GM10847 (cell line): ENCODE data around the gene PLSCR1.

ENCODE experiments used
- POLR2A ChIP-seq: IDR thresholded peaks from 2 replicates; pipeline ENCODE4 v1.6.1; 2011; ENCODE audit not compliant: insufficient read length; ENCODE audit errors: extremely low read depth

PLSCR1 gene

DNA sequence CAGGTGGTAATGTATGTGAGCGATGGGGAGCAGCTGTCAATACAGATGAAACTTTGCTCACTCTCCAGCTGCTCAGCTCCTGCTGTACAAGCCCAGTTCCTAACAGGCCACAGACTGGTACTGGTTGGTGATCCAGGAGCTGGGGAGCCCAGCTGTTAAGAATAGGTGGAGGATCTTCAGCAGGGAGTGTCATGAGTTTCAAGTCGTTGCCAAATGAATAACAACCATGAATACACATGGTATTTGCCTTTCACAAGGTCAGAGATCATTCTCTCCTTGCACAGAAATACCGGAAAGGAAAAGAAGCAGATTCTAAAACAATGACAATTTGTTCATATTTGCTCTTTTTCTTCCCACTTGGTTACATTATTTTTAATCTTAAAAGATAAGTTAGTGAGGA is 5.1 kb downstream of the PLSCR1 start:
- no peak for TF ChIP-seq POLR2A

DNA sequence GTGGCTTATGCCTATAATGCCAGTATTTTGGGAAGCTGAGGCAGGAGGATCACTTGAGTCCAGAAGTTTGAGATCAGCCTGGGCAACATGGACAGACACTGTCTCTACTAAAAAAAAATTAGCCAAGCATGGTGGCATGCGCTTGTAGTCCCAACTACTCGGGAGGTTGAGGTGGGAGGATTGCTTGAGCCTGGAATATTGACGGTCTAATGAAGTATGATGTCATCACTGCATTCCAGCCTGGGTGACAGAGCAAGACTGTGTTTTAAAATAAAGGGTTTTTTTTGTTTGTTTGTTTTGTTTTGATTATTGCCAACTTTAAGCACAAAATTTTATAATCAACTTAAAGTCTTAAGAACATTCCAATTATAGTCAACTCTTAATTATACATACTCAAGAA is 6.8 kb downstream of the PLSCR1 start:
- TF ChIP-seq POLR2A = no peak

DNA sequence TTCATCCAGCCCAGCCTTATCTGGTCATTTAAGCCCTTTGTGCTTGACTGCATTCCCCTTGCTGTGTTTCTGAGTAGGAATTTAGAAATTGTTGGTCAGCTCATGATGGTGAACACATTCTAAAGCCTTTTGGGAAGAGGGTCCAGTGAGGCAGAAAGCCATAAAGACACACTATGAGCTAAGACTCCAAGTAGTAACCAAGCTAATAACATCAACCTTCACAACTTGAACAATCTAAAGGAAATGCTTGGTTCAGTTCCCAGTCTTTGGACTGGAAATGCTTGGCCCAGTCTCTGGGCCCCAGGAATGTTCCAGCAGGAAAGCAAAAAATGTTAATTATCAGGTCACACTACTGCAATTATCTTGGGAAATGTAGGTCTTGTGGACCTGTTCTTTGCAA is 7.7 kb downstream of the PLSCR1 start:
- TF ChIP-seq POLR2A = no peak

DNA sequence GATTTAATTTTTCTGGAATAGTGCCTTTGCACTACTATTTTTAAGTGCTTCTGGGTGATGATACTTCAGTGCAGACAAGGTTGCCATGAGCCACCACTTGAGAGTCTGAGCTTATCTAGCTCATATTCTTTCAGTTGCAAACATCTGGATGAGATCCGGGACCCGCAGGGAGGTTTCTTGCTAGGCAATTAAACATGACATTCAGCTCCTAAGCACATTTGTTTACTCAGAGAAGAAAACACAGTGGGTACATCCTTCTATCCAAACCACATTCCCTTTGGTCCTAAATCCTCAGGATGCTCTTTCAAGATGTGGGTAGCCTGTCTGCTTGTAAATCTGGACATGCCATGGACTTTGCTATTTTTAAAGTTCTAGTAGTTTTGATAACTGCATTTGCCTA is 12.0 kb downstream of the PLSCR1 start:
- TF ChIP-seq POLR2A = no peak

DNA sequence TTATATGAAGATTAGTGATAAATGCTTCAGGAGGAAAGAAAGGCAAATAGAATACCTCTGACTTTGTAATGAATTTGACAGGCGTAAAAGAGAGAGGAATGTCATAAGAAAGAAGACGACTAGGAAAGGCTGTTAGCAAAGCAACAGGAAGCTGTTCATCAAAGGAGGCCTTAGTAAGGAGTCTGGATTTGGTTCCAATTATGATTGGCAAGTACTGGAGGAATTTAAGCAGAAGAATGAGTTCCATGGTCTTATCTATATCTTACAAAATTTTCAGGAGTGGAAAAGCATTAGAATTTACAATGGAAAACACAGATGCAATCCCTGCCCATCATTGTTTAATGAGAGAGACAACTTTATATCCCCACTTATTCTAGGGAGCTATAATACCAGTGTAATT is 13.8 kb downstream of the PLSCR1 start:
- TF ChIP-seq POLR2A = no peak

DNA sequence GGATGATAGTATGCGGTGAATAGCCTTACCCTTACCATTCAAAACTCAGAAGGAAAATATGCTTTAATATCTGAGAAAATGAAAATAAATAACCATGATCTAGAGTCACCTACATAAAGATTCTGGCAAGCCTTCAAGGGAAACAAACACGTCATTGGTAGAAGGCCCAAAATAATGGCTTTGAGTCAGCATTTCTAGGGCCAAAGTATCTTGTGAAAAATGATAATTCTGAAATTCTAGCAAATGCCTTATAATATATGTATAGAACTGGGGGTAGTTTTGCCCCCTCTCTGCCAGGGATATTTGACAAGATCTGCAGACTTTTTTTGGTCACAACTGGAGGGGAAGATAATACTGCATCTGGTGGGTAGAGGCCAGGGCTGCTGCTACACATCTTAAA is 15.4 kb downstream of the PLSCR1 start:
- TF ChIP-seq POLR2A = no peak

DNA sequence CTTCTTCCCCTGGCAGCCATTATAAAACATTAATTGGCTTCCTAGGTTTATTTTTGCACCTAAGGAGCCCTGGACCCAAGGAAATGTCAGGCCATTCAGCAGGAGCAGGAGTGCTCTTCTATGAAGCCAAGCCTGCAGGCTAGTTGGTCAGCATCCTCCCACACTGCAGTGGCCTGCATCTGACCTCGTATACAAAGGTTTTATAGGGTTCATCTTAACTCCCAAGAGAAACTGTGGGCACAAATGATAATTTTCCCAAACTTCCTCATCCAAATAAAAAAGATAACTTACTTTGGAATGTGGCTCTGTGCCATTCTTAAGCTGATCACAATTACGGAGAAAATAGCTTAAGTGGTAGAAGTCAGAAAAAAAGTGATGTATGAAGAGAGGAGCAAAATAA is 19.4 kb downstream of the PLSCR1 start:
- TF ChIP-seq POLR2A = no peak

DNA sequence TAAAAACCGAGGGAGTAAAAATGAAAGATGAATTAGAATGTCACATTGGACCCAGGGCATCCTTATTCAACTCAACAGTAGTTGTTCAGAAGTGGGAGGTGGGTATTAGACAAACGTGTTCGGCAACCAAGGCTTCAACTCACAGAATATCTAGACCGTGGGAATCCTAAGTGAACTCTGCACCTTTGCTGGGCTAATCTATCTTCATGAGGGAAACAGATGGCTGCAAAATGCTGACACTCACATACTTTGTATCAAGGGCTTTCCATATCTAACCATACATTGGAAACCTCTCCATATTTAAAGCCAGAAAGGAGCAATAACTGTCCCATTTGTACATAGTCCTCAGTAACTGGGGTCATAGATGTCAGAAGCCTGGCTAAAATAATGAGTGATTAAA is 20.9 kb downstream of the PLSCR1 start:
- no peak for TF ChIP-seq POLR2A

DNA sequence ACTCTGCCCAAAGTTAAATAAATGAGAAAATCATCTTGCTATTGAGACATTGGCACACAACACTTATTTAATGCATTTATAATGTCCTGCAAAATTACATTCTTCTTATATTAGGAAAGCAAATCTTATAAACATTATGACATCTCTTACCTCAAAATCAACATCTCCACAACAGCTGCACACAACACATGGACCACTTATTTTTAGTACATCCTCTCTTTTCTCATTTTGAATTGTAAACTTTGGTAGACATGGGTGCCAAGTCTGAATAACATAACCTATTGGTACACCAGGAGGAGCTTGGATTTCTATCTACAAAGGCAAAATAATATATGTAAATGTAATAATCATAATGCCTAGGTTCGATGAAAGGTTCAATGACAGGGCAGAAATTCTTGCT is 23.0 kb downstream of the PLSCR1 start:
- TF ChIP-seq POLR2A = no peak

DNA sequence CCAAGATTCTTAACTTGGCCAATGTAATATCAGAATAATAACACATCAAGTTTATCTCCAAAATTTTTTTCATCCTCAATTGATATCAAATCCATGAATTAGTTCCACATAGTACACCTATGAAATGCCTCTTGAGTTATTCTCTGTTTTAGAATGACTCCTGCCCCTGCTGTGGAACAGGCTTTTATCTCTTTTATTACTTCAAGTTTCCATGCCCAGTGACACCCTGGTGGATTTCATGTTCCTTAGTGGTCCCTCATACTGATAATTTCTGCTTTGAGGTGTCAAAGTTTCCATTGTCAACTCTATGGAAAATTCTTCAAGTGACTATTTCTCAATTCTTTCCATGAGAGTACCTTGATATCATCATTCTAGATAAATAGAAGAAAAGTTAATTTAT is 24.6 kb downstream of the PLSCR1 start:
- no peak for TF ChIP-seq POLR2A

DNA sequence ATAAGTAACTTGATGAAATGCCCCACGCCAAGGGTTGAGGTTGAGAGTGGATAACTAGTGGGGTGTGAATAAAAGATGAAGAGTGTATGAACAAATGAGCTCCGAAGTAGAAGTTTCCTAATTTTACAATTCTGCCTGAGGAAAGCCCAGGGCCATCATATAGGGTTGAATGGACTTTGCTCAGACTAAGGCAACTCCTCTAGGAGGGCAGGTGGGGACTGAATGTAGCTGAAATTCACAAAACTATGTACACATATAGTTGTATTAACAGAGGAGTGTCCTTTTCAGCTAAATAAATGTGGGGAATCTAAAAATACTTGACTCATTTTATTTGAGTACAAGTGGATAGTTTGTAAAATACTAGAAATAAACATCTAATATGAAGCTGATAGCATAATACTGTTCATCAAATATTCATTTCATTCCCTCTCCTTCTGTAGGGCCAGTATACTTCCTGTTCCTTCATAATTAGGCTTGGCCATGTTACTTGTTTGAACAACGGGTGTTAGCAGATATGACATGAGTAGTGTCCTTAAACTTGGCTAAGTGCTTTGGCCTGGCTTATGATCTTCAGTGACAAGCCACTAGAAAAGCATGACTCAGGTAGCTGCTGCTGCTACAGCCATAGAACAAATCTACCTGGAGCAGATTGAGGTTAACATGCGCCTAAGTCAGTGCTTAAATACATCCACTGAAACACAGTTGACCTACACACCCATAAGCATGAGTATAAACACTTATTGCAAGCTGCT is 26.5 kb downstream of the PLSCR1 start:
- TF ChIP-seq POLR2A = no peak

DNA sequence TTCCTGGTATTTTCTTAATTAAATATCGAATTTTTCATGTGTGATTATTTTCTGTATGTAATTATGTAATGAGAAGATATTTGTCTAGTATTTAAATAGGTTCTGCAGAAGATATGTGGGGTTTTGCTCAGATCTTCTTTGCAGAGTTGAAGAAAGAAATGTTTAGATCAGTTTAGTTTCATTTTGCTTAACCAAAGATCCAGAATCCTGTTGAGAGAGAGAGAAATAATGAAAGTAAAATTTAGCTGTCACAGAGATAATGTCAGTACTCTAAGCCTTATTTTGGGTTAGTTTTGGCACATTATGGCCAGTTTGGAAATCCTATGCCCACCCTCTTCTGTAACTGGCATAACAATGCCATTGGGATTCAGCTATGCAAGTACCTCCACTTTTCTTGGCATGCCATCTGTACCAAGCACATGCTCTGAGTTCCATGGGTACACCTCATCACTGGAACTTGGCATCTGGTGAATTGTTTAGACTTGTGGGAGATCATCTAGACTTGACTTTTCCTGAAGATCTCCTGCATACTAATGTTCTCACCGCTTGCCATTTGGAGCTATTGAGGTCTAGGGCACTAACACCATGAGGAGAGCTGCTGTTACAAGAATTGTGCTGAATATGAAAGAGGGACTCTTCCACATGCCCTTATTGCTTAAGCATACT is 30.9 kb downstream of the PLSCR1 start:
- no peak for TF ChIP-seq POLR2A

DNA sequence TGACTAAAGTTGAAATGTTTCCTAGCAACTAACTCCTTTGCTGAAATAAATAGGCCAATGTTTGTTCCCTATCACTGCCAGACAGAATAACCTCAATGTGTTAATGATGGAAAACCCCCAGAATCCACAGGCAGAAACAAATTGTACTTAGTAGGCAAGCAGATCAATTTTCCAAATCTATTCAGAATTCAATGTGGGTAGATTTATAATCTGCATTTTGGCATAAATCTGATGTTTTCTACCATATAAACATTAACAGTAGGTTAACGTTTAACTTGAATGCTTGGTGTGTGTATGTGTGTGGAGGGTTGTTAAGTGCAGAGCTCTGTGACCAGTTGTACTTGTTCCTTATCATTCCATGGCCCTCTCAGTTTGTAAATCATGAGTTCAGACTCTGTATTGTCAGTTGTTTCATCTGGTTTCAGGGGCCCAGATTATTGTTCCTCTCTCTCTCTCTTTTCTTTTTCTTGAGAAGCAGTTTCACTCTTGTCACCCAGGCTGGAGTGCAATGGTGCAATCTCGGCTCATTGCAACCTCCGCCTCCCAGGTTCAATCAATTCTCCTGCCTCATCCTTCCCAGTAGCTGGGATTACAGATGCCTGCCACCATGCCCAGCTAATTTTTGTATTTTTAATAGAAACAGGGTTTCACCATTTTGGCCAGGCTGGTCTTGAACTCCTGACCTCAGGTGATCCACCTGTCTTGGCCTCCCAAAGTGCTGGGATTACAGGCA is 32.8 kb downstream of the PLSCR1 start:
- no peak for TF ChIP-seq POLR2A

DNA sequence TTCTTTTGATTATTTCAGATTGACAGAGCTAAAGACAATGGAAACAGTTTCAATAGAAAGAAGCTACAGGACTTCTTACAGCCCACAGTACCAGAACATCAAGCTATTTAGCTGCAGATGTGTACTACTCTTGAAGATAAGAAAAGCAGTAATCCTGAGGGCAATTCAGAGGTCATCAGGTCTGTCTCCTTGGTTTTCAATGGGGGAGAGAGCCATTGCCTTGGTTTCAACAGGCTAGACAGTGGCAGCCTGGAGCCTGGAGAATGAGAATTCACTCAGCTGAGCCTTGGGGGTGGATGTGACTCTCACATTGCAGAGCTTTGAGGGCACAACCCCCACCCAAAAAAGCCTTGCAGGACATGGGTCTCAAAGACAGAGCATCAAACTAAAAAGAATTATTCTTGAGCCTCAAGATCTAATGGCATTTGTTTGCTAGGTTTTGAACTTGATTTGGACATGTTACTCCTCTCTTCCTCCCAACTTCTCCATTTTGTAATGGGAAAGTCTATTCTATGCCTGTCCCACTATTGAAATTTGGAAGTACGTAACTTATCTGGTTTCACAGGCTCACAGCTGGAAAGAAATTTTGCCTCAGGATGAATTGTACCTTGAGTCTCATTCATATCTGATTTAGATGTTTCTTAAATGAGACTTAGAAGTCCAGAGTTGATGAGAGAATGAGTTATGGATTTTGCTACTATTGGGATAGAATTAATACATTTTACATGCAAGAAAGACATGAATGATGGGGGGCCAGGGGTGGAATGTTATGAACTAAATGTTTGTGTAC is 36.9 kb downstream of the PLSCR1 start:
- TF ChIP-seq POLR2A = no peak

DNA sequence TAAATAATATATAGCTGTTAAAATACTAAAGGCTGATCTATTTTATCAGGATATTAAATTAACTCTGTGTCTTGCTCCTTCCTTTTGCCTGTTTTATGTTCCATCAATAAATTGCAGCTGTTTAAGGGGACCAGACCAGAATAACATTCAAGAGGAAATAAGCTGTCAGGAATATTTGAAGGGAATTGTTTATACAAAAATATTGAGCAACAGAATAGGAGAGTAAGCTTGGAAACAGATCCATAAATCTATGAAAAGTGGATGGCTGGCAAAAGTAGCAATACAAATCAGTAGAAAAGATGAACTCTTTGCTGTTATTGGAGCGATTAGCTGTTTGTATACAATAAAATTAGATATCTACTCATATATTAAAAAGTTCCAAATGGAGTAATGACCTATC is 38.9 kb downstream of the PLSCR1 start:
- TF ChIP-seq POLR2A = no peak
